ENCODE results near the gene CABP7. TPM values are rescaled to one million over a fixed set of nuclear protein-coding genes. Genes with fewer than 3 reads are reported as not detected.

CABP7 gene
- total and polyA plus RNA-seq, 2 of the 8 experiments (the other 6 are each of a cell fraction or from before 2014, with no cell fraction given), result 0.20 to 0.36 TPM

GRCh38 chr22:29753808-29754657 is 34.2 kb downstream of the CABP7 start:
- H2AK5ac ChIP-seq (ENCODE audit: low read depth, low read length), result no peak overlapping the region
- no peak overlapping the region for H4K91ac ChIP-seq (replicated peaks; ENCODE audit: insufficient read length, low read length)
- DNase-seq (ENCODE audit: low read depth in 1 of 2, low spot score in 2 of 2) (no peak), FAIRE-seq (no peak)
- H2BK20ac ChIP-seq (ENCODE audit: low read length), result no peak overlapping the region
- no peaks in the 10 kb centered on the region for H3K36me3 ChIP-seq (ENCODE audit: control insufficient read depth in 2 of 4, insufficient read depth in 4 of 4, low read length in 3 of 4)
- ChIA-PET POLR2A (ENCODE audit: partially characterized antibody) (interaction anchor here (1.0 kb wide), 1 partner anchor 60 kb away, joined by 4 read pairs; no protein-coding TSS in a partner anchor), CTCF (ENCODE audit: partially characterized antibody) (interaction anchor here (1.3 to 2.4 kb wide), 5 partner anchors 9 to 335 kb away, joined by 3 to 9 read pairs (median 5); no protein-coding TSS in a partner anchor)
- H3K23ac ChIP-seq (ENCODE audit: insufficient read length), result no peak overlapping the region
- H2BK120ac ChIP-seq (replicated peaks; ENCODE audit: low read depth, low read length), result no peak overlapping the region
- no peak overlapping the region for H3K9ac ChIP-seq (replicated peaks in 1 of 4; ENCODE audit: extremely low read depth in 1 of 4, low read depth in 3 of 4, low read length in 3 of 4)
- WGBS, 2 experiments (ENCODE audit: extremely low coverage in 1 of 2, insufficient coverage in 1 of 2, insufficient read length in 1 of 2, insufficient replicate concordance in 2 of 2, low coverage in 1 of 2, low lambda C conversion rate in 2 of 2, missing lambda C conversion rate in 1 of 2), result 80% methylated on average over 14 of the region's 16 CpGs; no CpG with 5 or more reads in 1 of the 2 experiments
- H2BK5ac ChIP-seq (ENCODE audit: low read depth, low read length), result no peak overlapping the region
- no peaks in the 10 kb centered on the region for H3K27me3 ChIP-seq (replicated peaks in 1 of 4; ENCODE audit: control insufficient read depth in 3 of 4, extremely low read depth in 1 of 4, insufficient read depth in 3 of 4, low read length in 3 of 4)
- H2BK12ac ChIP-seq (ENCODE audit: low read depth, low read length), result no peak overlapping the region
- no peak overlapping the region for H3K27ac ChIP-seq (ENCODE audit: low read depth, low read length)
- no peak overlapping the region for H3K4me3 ChIP-seq (ENCODE audit: extremely low read depth in 1 of 4, insufficient read depth in 2 of 4, low read depth in 3 of 4, low read length in 4 of 4)
- H3K79me1 ChIP-seq (ENCODE audit: low read depth, low read length), result no peaks in the 10 kb centered on the region
- H3K9me3 ChIP-seq (ENCODE audit: insufficient read depth in 2 of 2, low read depth in 1 of 2, low read length in 1 of 2), result no peaks in the 10 kb centered on the region
- H3K14ac ChIP-seq (ENCODE audit: insufficient read length), result no peak overlapping the region
- H3K4me2 ChIP-seq (ENCODE audit: insufficient read depth in 1 of 2, low read depth in 2 of 2, low read length in 2 of 2), result no peak overlapping the region
- no peaks in the 10 kb centered on the region for H3K23me2 ChIP-seq (ENCODE audit: low read depth, low read length)
- no peak overlapping the region for H2AFZ ChIP-seq (ENCODE audit: low read length)
- no peaks in the 10 kb centered on the region for H3K79me2 ChIP-seq (ENCODE audit: control insufficient read depth in 1 of 2, insufficient read depth in 2 of 2, low read length in 2 of 2)
- no peak overlapping the region for H2BK15ac ChIP-seq (ENCODE audit: low read length)
- no peak overlapping the region; the same call in 1 of the 2 replicates for H4K8ac ChIP-seq (ENCODE audit: extremely low read depth, insufficient read depth, low read length)
- no peak overlapping the region for H4K5ac ChIP-seq (ENCODE audit: insufficient read length, low read depth, low read length)
- H3K4ac ChIP-seq (replicated peaks; ENCODE audit: insufficient read length, low read depth, low read length), result no peak overlapping the region
- peaks cover 0 to 1% of the 10 kb centered on the region in 2 experiments for H4K20me1 ChIP-seq (replicated peaks in 1 of 2; ENCODE audit: control insufficient read depth in 1 of 2, insufficient read depth in 2 of 2, low read length in 2 of 2)
- no peak overlapping the region for H3K56ac ChIP-seq (replicated peaks; ENCODE audit: insufficient read length, low read depth, low read length)
- H3K18ac ChIP-seq (ENCODE audit: extremely low read depth, low read length), result no peak overlapping the region
- H3K4me1 ChIP-seq (replicated peaks in 1 of 4; ENCODE audit: control insufficient read depth in 3 of 4, insufficient read depth in 4 of 4, low read length in 3 of 4), result peaks cover 0 to 2% (median 0%) of the 10 kb centered on the region in 4 experiments; a peak in 2 of 7 replicates
- TF ChIP-seq KDM1A (IDR thresholded peaks at IDR 0.05; ENCODE audit: borderline replicate concordance, low read length), result no peak
- TF ChIP-seq NRF1 (IDR thresholded peaks at IDR 0.05; ENCODE audit: low read depth, low read length), result no peak
- no peak for TF ChIP-seq EP300 (IDR thresholded peaks at IDR 0.05; ENCODE audit: borderline replicate concordance in 1 of 2, low read depth in 2 of 2, low read length in 2 of 2)
- no peak for TF ChIP-seq ZNF274 (IDR thresholded peaks at IDR 0.05; ENCODE audit: borderline replicate concordance, extremely low read depth, low read length)
- no peak for TF ChIP-seq CTCF (IDR thresholded peaks at IDR 0.05; ENCODE audit: control extremely low read depth in 1 of 3, insufficient read depth in 1 of 3, low read depth in 1 of 3, low read length in 3 of 3)
- TF ChIP-seq RNF2 (IDR thresholded peaks at IDR 0.05; ENCODE audit: borderline replicate concordance, low read depth, low read length, missing control alignments, poor library complexity, severe bottlenecking), result no peak
- TF ChIP-seq POLR2A (IDR thresholded peaks at IDR 0.05; ENCODE audit: control extremely low read depth in 1 of 2, low read depth in 2 of 2, low read length in 2 of 2), result no peak
- no peak for TF ChIP-seq SIN3A (conservative IDR thresholded peaks at IDR 0.05 in 1 of 2, IDR thresholded peaks at IDR 0.05 in 1 of 2; ENCODE audit: low read depth in 1 of 2, low read length in 2 of 2)

All from H1 (cell line).